Sigmoid colon (tissue), 4 donors: ENCODE results near the gene GPS1.

ENCODE experiments used
- CTCF ChIP-seq, 4 experiments: fragments of 450-650 bp in 3 of 4; fragments of 200-600 bp in 1 of 4; IDR thresholded peaks; one replicate each; pipeline ENCODE4 v1.5.1; 2016 to 2019; ENCODE audit warnings: antibody characterized with exemption in 4 of 4, mild to moderate bottlenecking in 3 of 4, moderate library complexity in 2 of 4
- POLR2AphosphoS5 ChIP-seq, 4 donors: sonication (generic); formaldehyde crosslinking; IDR thresholded peaks; one replicate each; pipeline ENCODE4 v1.6.1; 2017; ENCODE audit warnings: antibody characterized with exemption in 4 of 4

- TF ChIP-seq CTCF (IDR thresholded peaks at IDR 0.05): no peak
- TF ChIP-seq POLR2AphosphoS5 (IDR thresholded peaks at IDR 0.05): no peak
These were observed 40.4 kb downstream of the GPS1 start for GRCh38 chr17:82092094-82092586.
